ENCODE results near the gene BORCS6.
A peak's percentile ranks its signal among the peaks of the same experiment; 100 is the strongest.

The BORCS6 gene

GRCh38 chr17:8190506-8190905 is 526 bp upstream of the BORCS6 start:
- TF ChIP-seq CTCF (IDR thresholded peaks at IDR 0.05; ENCODE audit: low read depth, low read length, missing control alignments): no peak
- DNase-seq (ENCODE audit: low read depth): no peak
- peak overlapping the region; percentile 96 for H3K4me3 ChIP-seq (ENCODE audit: low read depth, low read length)
- in situ Hi-C loops (cut with HindIII; ENCODE audit: low sequenced_read_pairs): loop anchor here (25.0 kb wide), 1 partner anchor 122 kb away; the partner anchor contains the start of gene ARHGEF15

- in situ Hi-C loops (cut with HindIII; ENCODE audit: low sequenced_read_pairs): loop anchor here (25.0 kb wide), 1 partner anchor 123 kb away; the partner anchor contains the start of gene ARHGEF15
- no peak for DNase-seq (ENCODE audit: low read depth)
- TF ChIP-seq CTCF (IDR thresholded peaks at IDR 0.05; ENCODE audit: low read depth, low read length, missing control alignments): no peak
Measured at GRCh38 chr17:8189041-8189710, 804 bp downstream of the BORCS6 start.

GRCh38 chr17:8188263-8188839 is 1.6 kb downstream of the BORCS6 start:
- no peak for DNase-seq (ENCODE audit: low read depth)
- in situ Hi-C loops (cut with HindIII; ENCODE audit: low sequenced_read_pairs): loop anchor here (25.0 kb wide), 1 partner anchor 124 kb away; the partner anchor contains the start of gene ARHGEF15
- no peak for TF ChIP-seq CTCF (IDR thresholded peaks at IDR 0.05; ENCODE audit: low read depth, low read length, missing control alignments)
- peak overlapping the region; percentile 96 for H3K4me3 ChIP-seq (ENCODE audit: low read depth, low read length)

More at GRCh38 chr17:8189041-8189710, 804 bp downstream of the BORCS6 start:
- H3K4me3 ChIP-seq (ENCODE audit: low read depth, low read length): peak overlapping the region; percentile 96

GRCh38 chr17:8187517-8188262 is 2.3 kb downstream of the BORCS6 start:
- no peak for TF ChIP-seq CTCF (IDR thresholded peaks at IDR 0.05; ENCODE audit: low read depth, low read length, missing control alignments)
- in situ Hi-C loops (cut with HindIII; ENCODE audit: low sequenced_read_pairs): loop anchor here (25.0 kb wide), 1 partner anchor 125 kb away; the partner anchor contains the start of gene ARHGEF15
- DNase-seq (ENCODE audit: low read depth): peak; percentile 98
- peak overlapping the region; percentile 96 for H3K4me3 ChIP-seq (ENCODE audit: low read depth, low read length)

GRCh38 chr17:8186787-8187516 is 3.0 kb downstream of the BORCS6 start:
- in situ Hi-C loops (cut with HindIII; ENCODE audit: low sequenced_read_pairs): loop anchor here (25.0 kb wide), 1 partner anchor 125 kb away; the partner anchor contains the start of gene ARHGEF15
- peak overlapping the region; percentile 96 for H3K4me3 ChIP-seq (ENCODE audit: low read depth, low read length)
- peak; percentile 45 for TF ChIP-seq CTCF (IDR thresholded peaks at IDR 0.05; ENCODE audit: low read depth, low read length, missing control alignments)
- DNase-seq (ENCODE audit: low read depth): peak; percentile 91

GRCh38 chr17:8186446-8186786 is 3.6 kb downstream of the BORCS6 start:
- no peak for DNase-seq (ENCODE audit: low read depth)
- H3K4me3 ChIP-seq (ENCODE audit: low read depth, low read length): peak overlapping the region; percentile 96
- in situ Hi-C loops (cut with HindIII; ENCODE audit: low sequenced_read_pairs): loop anchor here (25.0 kb wide), 1 partner anchor 126 kb away; the partner anchor contains the start of gene ARHGEF15
- TF ChIP-seq CTCF (IDR thresholded peaks at IDR 0.05; ENCODE audit: low read depth, low read length, missing control alignments): no peak

Measured in astrocyte of the cerebellum (primary cell).